Measurements from ENCODE around the gene GGPS1. TPM values are rescaled to one million over a fixed set of nuclear protein-coding genes. Genes with fewer than 3 reads are reported as not detected.
"Not testable (repeated sequence)": the region's sequence is repeated elsewhere in the genome, so short reads cannot be mapped to it uniquely, and the experiment has no call there.

Gene GGPS1
- total RNA-seq, 2 donors from 2014 or later, result 28.9 to 32.9 TPM

DNA sequence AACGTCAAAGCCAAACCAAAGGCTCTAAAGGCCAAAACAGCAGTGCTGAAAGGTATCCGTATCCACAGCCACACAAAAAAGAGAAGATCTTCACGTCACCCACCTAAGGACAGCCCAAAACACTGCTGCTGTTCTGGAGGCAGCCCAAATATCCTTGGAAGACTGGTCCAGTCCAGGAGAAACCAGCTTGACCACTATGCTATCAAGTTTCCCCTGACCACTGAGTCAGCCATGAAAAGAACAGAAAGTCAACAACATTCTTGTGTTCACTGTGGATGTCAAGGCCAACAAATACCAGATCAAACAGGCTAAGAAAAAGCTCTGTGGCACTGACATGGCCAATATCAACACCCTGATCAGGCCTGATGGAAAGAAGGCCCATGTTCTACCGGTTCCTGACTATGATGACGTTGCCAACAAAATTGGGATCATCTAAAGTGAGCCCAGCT is 32.4 kb upstream of the GGPS1 start:
- ATAC-seq (replicated peaks), result no peak
- H3K4me1 Mint-ChIP-seq, result peaks cover 35% of the 10 kb centered on the region
- no peaks in the 10 kb centered on the region for H3K27me3 Mint-ChIP-seq
- H3K9me3 Mint-ChIP-seq, result no peaks in the 10 kb centered on the region
- H3K27ac Mint-ChIP-seq, result peak overlapping the region; percentile 75
- peaks cover 5% of the 10 kb centered on the region for H3K36me3 Mint-ChIP-seq (ENCODE audit: low read depth)
- peak overlapping the region; percentile 12 for H3K4me3 Mint-ChIP-seq

DNA sequence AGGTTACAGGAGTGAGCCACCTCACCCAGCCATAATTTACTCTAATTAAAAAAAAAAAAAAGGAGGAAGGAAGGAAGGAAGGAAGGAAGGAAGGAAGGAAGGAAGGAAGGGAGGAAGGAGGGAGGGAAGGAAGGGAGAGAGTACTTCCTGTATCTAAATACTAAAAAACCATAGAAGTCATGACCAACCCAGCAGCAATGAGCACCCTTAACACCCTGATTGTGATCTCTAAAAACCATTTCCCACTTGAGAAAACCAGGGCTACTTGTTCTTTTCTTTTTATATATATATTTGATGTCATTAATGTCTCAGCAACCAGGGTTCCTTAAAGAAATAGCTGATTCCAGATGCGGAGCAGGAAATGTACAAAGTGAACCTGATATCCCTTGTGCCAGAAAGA is 31.6 kb upstream of the GGPS1 start:
- no peaks in the 10 kb centered on the region for H3K27me3 Mint-ChIP-seq
- peaks cover 5% of the 10 kb centered on the region for H3K36me3 Mint-ChIP-seq (ENCODE audit: low read depth)
- H3K4me1 Mint-ChIP-seq, result peaks cover 32% of the 10 kb centered on the region
- no peak for ATAC-seq (replicated peaks)
- peak overlapping the region; percentile 92 for H3K27ac Mint-ChIP-seq
- no peaks in the 10 kb centered on the region for H3K9me3 Mint-ChIP-seq
- peak overlapping the region; percentile 81 for H3K4me3 Mint-ChIP-seq

DNA sequence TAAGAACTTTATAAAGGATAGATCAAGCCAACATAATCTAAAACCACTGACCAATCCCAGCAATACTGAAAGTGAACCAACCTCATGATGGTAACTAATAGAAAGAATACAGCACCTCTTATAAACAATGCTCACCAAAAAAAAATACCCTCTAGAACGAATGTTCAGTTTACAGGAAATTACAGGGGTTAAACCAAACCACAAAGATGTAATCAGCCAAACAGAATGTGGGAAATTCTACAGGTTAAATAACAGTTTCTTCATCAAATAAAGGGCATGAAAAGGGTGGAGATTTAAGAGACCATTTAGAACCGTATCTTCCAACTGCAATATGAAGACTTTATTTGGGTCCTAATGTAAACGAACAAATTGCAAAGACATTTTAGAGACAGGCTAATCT is 30.8 kb upstream of the GGPS1 start:
- peak; percentile 89 for ATAC-seq (replicated peaks)
- Mint-ChIP-seq H3K4me1 (peaks cover 31% of the 10 kb centered on the region), H3K4me3 (peak overlapping the region; percentile 81), H3K27me3 (no peaks in the 10 kb centered on the region), H3K9me3 (no peaks in the 10 kb centered on the region), H3K36me3 (ENCODE audit: low read depth) (peaks cover 5% of the 10 kb centered on the region), H3K27ac (peak overlapping the region; percentile 92)

DNA sequence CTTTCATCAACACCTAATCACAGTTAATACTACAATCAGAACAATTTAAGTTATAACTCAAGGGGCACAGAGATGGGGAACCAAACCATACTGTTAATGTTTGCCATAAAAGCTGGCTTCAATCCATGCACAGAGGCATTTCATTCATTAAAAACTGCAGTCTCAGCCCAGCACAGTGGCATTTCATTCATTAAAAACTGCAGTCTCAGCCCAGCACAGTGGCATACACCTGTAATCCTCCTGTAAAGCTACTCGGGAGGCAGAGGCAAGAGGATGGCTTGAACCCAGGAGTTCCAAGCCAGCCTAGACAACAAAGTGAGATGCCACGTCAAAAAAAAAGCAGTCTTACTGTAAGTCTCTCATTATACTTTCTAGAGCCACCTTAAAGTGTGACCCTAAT is 29.6 kb upstream of the GGPS1 start:
- Mint-ChIP-seq H3K9me3 (no peaks in the 10 kb centered on the region), H3K4me3 (peak overlapping the region; percentile 81), H3K27me3 (no peaks in the 10 kb centered on the region), H3K27ac (peak overlapping the region; percentile 31), H3K36me3 (ENCODE audit: low read depth) (peaks cover 5% of the 10 kb centered on the region), H3K4me1 (peaks cover 32% of the 10 kb centered on the region)
- ATAC-seq (replicated peaks), result peak; percentile 22

DNA sequence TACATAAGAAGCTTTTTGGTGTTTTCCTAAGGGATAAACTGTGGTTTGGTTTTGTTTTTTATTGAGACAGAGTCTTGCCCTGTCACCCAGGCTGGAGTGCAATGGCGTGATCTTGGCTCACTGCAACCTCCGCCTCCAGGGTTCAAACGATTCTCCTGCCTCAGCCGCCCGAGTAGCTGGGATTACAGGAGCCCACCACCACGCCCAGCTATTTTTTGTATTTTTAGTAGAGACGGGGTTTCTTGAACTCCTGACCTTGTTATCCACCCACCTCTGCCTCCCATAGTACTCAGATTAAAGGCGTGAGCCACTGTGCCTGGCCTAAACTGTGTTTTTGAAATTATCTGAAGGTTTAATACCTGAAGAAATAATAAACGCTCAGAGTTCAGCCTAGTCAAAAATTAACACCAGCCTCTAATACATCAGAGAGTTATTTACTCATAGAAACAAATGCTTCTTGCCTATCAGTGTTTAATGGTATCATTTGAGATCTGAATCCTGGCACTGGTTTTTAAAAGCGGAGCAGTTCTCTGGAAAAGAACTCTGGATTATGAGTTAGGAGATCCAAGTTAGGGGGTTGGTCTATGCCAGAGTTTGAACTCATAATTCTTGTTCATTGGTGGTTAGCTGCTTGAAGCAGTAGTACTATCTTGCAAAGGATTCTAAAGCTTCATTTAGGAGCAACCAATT is 29.1 kb upstream of the GGPS1 start:
- Mint-ChIP-seq H3K27ac (peak overlapping the region; percentile 31), H3K27me3 (no peaks in the 10 kb centered on the region), H3K36me3 (ENCODE audit: low read depth) (peaks cover 5% of the 10 kb centered on the region), H3K4me1 (peaks cover 33% of the 10 kb centered on the region), H3K4me3 (peak overlapping the region; percentile 81), H3K9me3 (no peaks in the 10 kb centered on the region)
- no peak for ATAC-seq (replicated peaks)

DNA sequence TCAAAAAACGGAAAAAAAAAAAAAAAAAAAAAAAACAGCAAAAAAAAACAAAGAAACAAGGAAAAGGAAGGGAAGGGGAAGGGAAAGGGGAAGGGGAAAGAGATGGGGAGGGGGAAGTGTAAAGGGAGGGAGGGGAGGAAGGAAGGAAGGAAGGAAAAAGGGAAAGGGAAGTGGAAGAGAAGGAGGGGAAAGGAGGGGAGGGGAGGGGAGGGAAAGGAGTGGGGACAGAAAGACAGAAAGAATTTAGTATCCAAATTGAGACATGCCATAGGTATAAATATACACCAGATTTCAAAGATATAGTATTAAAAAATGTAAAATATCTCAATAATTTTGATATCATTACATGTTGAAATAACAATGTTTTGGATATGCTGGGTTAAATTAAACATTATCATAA is 26.2 kb upstream of the GGPS1 start:
- Mint-ChIP-seq H3K27ac (peak overlapping the region; percentile 22), H3K4me3 (no peak overlapping the region), H3K9me3 (no peaks in the 10 kb centered on the region), H3K36me3 (ENCODE audit: low read depth) (peaks cover 5% of the 10 kb centered on the region), H3K27me3 (no peaks in the 10 kb centered on the region), H3K4me1 (peaks cover 41% of the 10 kb centered on the region)
- ATAC-seq (replicated peaks), result no peak

DNA sequence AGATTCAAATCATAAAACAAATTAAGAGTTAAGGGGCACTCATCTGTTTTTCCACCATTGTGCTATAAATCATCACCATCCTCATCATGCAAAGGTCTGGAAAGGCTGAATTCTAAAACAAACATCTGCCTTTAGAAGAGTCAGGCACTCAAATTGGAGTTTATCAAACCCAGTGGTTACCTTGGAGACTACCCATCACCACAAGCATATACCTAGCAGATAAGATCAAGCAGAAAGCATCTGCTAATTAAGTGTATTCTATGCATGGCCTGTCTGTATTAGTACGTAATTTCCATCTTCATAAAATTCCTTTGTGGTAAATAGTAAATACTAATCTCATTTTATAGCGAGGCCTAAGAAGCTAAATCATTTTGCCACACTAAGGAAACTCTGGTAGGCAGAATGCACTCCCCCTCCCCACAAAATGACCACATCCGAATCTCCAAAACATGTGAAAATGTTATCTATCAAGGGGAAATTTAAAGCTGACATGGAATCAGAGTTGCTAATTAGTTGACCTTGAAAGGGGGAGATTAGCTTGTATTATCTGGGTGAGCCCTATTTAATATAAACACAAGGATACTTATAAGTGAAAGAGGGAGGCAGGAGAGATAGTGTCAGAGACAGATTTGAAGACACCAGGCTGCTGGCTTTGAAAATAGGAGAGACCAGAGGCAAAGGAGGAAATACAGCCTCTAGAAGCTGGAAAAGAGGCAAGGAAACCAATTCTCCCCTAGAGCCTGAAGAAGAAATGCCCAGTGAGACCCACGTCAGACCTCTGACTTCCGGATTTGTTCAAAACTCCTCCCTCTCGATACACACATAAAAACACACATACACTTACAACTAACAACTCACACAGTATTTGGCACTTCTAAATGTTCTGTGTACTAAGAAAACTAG is 23.6 kb upstream of the GGPS1 start:
- peak overlapping the region; percentile 67 for H3K4me3 Mint-ChIP-seq
- peak; percentile 82 for ATAC-seq (replicated peaks)

DNA sequence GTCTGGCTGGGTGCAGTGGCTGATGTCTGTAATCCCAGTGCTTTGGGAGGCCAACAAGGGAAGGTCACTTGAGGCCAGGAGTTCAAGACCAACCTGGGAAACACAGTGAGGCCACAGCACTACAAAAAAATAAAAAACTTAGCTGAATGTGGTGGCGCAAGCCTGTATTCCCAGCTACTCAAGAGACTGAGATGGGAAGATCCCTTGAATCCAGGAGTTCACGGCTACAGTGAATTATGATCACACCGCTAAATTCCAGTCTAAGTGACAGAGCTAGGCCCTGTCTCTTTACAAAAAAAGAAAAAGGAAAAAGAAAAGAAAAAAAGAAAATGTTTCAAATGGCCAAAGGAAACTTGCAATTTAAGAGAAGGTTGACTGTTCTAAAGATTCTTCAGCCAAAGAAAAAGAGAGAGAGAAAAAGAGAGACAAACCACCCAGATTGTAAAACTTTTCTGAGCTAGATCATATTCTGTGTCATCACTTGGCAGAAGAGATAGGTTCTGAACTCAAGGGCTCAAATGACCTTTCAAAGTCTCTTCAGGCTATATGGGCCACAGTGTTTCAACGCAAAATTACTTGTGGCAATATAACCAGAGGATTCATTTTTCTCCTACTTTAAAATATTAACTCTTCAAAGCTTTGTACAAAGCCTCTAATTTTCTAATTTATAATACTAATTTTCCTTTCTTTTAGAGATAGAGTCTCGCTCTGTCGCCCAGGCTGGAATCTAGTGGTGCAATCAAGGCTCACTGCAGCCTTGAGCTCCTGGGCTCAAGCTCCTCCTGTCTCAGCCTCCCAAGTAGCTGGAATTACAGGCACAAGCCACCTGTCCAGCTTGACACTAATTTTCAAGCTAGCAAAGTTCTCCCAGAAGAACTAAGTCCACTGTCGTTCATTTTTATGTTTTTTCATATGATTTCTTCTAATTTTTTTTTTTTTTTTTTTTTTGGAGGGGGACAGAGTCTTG is 20.9 kb upstream of the GGPS1 start:
- H3K36me3 Mint-ChIP-seq (ENCODE audit: low read depth), result peaks cover 18% of the 10 kb centered on the region
- peak overlapping the region; percentile 68 for H3K27ac Mint-ChIP-seq
- H3K4me3 Mint-ChIP-seq, result peak overlapping the region; percentile 2
- peaks cover 34% of the 10 kb centered on the region for H3K4me1 Mint-ChIP-seq
- H3K9me3 Mint-ChIP-seq, result no peaks in the 10 kb centered on the region
- ATAC-seq (replicated peaks), result no peak
- H3K27me3 Mint-ChIP-seq, result no peaks in the 10 kb centered on the region

More for the DNA sequence above, 23.6 kb upstream of the GGPS1 start:
- H3K27me3 Mint-ChIP-seq, result no peaks in the 10 kb centered on the region
- no peaks in the 10 kb centered on the region for H3K9me3 Mint-ChIP-seq
- H3K4me1 Mint-ChIP-seq, result peaks cover 29% of the 10 kb centered on the region
- H3K36me3 Mint-ChIP-seq (ENCODE audit: low read depth), result no peaks in the 10 kb centered on the region
- peak overlapping the region; percentile 85 for H3K27ac Mint-ChIP-seq

DNA sequence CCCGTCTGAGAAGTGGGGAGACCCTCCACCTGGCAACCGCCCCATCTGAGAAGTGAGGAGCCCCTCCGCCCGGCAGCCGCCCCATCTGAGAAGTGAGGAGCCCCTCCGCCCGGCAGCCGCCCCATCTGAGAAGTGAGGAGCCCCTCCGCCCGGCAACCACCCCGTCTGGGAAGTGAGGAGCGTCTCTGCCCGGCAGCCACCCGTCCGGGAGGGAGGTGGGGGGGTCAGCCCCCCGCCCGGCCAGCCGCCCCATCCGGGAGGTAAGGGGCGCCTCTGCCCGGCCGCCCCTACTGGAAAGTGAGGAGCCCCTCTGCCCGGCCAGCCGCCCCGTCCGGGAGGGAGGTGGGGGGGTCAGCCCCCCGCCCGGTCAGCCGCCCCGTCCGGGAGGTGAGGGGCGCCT is 19.2 kb upstream of the GGPS1 start:
- H3K4me1 Mint-ChIP-seq, result peaks cover 37% of the 10 kb centered on the region
- not testable (repeated sequence) for H3K4me3 Mint-ChIP-seq; H3K27me3 Mint-ChIP-seq; ATAC-seq (replicated peaks); H3K27ac Mint-ChIP-seq; H3K9me3 Mint-ChIP-seq
- peaks cover 26% of the 10 kb centered on the region for H3K36me3 Mint-ChIP-seq (ENCODE audit: low read depth)

DNA sequence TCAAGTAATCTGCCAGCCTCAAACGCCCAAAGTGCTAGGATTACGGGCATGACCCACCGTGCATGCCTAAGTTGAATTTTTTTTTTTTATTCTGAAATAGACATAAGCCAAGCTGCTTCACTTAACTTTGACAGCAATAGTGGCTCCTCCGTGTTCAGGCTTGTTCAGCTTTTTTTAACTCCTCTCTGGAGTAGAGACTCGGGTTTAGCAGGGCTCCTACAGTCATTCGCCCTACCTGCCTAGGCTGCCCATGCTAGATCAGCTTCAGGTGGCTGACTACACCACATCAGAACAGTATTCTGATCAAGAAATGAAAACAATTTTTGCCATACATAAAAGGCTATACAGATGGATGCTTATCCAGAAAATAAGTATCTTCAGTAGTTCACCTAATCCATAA is 15.1 kb upstream of the GGPS1 start:
- H3K4me1 Mint-ChIP-seq, result peaks cover 34% of the 10 kb centered on the region
- peaks cover 41% of the 10 kb centered on the region for H3K36me3 Mint-ChIP-seq (ENCODE audit: low read depth)
- ATAC-seq (replicated peaks), result no peak
- no peaks in the 10 kb centered on the region for H3K27me3 Mint-ChIP-seq
- peak overlapping the region; percentile 78 for H3K4me3 Mint-ChIP-seq
- H3K27ac Mint-ChIP-seq, result peak overlapping the region; percentile 74
- H3K9me3 Mint-ChIP-seq, result no peaks in the 10 kb centered on the region

DNA sequence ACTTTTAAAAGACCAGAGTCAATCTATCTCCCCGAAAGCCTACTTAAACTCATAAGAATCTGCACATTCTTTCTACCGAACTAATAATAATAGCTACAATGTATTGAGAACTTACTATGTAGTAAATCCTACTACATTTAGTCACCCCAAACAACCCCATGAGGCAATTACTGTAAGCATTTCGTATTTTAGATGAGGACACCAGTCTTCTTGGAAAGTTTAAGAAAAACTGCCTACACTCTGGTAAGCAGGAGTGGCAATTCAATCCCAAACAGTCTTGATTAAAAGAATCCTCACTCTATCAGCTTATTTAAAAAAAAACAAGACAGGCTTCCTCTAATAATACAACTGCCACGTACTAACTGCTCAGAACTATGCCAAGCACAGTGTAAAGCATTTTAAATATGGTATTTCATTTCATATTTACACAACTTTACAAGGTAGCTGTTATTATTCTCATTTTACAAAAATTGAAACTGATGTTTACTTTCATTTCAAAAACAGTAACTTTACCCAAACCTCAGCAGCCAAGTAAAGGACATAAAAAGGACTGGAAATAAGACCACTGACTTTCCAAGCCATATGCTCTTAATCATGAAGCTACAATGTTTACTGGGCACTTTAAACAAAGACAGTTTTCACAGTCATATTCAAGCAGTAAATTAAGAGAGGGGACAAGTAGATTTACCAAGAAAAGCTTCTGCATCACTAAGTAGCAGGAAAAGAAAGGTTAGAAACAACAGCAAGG is 14.3 kb upstream of the GGPS1 start:
- peaks cover 50% of the 10 kb centered on the region for H3K36me3 Mint-ChIP-seq (ENCODE audit: low read depth)
- H3K27me3 Mint-ChIP-seq, result no peaks in the 10 kb centered on the region
- peaks cover 41% of the 10 kb centered on the region for H3K4me1 Mint-ChIP-seq
- H3K9me3 Mint-ChIP-seq, result no peaks in the 10 kb centered on the region
- H3K4me3 Mint-ChIP-seq, result peak overlapping the region; percentile 78
- peak overlapping the region; percentile 74 for H3K27ac Mint-ChIP-seq
- peak; percentile 51 for ATAC-seq (replicated peaks)

DNA sequence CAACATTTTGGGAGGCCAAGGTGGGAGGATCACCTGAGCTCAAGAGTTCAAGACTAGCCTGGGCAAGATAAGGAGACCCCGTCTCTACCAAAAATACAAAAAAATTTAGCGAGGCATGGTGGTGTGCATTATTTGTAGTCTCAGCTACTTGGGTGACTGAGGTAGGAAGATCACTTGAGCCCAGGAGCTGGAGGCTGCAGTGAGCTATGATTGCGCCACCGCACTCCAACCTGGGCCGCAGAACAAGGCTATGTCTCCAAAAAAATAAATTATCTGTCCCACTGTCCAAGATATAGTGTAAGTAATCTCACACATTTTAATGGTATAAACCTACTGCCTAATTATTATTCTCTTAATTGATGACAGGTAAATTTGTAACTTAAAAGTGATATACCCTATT is 13.2 kb upstream of the GGPS1 start:
- H3K4me1 Mint-ChIP-seq, result peaks cover 46% of the 10 kb centered on the region
- no peaks in the 10 kb centered on the region for H3K27me3 Mint-ChIP-seq
- H3K27ac Mint-ChIP-seq, result peak overlapping the region; percentile 38

DNA sequence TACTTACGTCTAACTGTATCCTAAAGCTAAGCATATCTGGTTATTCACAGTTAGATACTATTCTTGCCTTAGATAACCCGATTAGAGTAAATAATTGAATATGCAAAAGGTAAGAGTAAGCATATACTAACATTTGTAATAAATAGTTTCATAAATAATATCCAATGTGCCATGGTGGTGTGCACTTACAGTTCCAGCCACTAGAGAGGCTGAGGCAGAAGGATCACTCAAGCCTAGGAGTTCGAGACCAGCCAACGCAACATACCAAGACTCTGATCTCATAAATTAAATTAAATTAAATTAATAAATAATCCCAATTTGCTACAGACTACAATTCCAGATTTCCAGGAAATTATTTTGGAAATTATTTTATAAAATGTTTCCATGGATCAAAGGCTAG is 12.6 kb upstream of the GGPS1 start:
- no peak for ATAC-seq (replicated peaks)
- Mint-ChIP-seq H3K27me3 (no peaks in the 10 kb centered on the region), H3K36me3 (ENCODE audit: low read depth) (peaks cover 62% of the 10 kb centered on the region), H3K4me3 (peak overlapping the region; percentile 78), H3K27ac (peak overlapping the region; percentile 38), H3K4me1 (peaks cover 50% of the 10 kb centered on the region), H3K9me3 (no peaks in the 10 kb centered on the region)

More for the DNA sequence above, 13.2 kb upstream of the GGPS1 start:
- peaks cover 60% of the 10 kb centered on the region for H3K36me3 Mint-ChIP-seq (ENCODE audit: low read depth)
- peak overlapping the region; percentile 78 for H3K4me3 Mint-ChIP-seq
- H3K9me3 Mint-ChIP-seq, result no peaks in the 10 kb centered on the region
- ATAC-seq (replicated peaks), result no peak
